NB4 (cell line): Measurements from ENCODE around the gene MAB21L3.

Experiments
- CTCF ChIP-seq: IDR thresholded peaks from one replicate; pipeline ENCODE4 v1.5.1; 2012; ENCODE audit warnings: low read depth, low read length
- MAX ChIP-seq: IDR thresholded peaks from 2 replicates; pipeline ENCODE4 v1.6.1; 2011; ENCODE audit warnings: low read depth, low read length
- MYC ChIP-seq: IDR thresholded peaks from 2 replicates; pipeline ENCODE4 v1.6.1; 2011; ENCODE audit warnings: low read depth, low read length

GRCh38 chr1:116134476-116134773 lies 23.2 kb downstream of the MAB21L3 start:
- TF ChIP-seq MYC (no peak), CTCF (no peak), MAX (no peak)
